ENCODE data around the gene ACTR1A.
"Not testable (repeated sequence)": the region's sequence is repeated elsewhere in the genome, so short reads cannot be mapped to it uniquely, and the experiment has no call there.

ACTR1A gene

DNA sequence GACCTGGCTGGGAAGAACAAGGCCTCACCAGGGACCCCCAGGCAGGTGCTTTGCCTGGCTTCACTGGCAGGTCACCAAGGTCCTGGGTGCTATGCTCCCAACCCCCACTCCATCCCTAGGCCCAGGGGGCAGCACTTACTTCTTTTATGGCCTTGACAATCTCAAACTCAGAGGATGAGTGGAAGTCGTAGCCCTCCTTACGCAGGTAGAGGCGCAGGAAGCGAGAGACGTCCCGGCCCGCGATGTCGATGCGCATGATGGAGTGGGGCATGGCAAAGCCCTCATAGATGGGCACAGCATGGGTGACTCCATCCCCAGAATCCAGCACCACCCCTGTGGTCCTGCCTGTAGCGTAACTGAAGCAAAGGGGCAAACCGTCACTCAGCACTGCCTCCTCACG lies 18.5 kb downstream of the ACTR1A start:
- DNase-seq (ENCODE audit: low read depth in 2 of 2) = no peak

DNA sequence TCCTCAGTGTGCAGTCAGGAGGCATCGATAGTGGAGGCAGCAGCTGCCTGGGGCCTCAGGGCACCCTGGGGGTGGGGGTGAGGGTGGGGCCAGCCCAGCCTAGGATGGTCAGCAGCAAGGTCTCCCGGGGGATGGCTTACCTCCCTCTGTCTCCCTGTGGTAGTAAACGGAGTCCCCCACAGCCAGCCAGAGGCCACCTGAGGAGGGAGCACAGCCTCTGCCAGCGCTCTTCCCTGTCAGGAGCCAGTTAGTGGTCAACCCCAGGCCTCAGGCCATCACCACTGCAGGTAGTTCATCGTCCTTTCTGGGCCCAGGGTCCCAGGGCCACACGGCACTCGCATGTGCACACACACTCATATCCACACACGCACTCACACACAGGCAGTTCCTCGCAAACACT lies 22.1 kb downstream of the ACTR1A start:
- DNase-seq (ENCODE audit: low read depth in 2 of 2) = no peak

DNA sequence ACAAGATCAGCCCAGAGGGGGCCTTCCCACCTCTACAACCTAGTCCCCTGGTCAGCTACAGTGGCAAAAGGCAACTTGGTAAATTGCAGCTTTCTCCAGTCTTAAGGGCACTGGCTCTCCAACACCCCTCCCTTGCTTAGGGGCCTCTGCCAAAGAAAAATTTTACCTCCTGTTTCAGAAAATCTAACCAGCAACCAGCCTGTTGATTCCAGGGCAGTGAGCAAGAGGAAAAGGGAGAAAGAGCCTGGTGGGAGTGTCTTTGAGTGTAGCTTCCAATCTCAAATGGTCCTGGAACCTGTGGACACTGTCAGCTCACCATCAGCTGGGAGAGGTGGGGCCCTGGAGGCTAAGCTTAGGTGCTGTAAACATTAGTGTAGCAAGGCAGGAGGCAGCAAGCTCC lies 22.9 kb downstream of the ACTR1A start:
- DNase-seq (ENCODE audit: low read depth in 2 of 2) = no peak

DNA sequence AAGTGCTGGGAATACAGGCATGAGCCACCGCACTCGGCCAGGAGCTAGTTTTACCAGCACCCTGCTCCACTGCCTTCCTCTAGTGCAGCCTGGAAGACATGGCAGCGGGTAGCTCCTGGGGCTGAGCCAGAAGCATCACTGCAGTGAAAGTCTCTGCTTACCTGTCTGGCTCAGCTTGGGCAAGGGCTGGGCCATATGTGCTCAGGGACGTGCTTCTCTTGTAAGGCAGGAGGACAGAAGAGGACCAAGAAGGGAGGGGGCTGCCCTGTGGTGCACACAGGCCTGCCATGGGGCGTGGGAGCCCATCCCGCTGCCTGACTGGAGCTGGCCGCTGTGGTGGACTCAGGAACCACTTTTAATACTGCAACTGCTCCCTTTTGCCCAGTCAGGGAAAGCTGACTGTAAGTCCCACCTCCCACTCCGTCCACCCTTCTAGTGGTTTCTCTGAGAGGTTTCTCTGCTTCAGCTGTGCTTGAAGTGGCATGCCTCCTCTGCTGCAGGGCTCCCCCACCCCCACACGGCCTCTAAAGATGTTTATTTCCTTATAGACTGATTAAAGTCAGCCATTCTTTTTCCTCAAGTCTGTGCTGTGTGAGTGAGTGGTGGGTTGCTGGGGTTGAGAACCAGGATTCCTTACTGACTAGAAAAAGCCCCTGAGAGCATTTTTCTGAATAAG lies 25.9 kb downstream of the ACTR1A start:
- DNase-seq (ENCODE audit: low read depth in 2 of 2) = no peak

DNA sequence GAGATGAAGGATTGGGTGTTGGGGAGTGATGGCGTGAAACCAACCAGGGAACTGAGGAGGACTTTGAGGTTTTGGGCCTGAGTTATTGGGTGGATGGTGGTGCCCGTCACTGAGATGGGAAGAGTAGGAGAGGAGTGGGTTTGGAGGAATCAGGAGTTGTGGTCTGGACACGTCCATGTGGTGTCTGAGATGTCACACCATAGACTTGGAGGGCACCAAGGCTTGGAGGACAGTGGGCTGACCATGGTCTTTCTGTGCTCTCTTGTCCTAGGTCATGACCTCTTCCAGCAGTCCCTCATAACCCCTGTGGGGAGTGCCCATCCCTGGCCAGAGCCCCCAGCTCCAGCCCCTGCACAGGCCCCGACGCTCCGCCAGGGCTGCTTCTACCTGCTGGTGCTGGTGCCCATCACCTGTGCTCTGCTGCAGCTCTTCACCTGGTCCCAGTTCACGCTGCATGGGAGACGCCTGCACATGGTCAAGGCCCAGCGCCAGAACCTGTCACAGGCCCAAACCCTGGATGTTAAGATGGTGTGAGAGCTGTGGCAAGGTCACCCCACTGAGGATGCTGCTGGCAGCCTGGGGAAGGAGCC lies 27.0 kb downstream of the ACTR1A start:
- DNase-seq (ENCODE audit: low read depth in 2 of 2) = no peak

DNA sequence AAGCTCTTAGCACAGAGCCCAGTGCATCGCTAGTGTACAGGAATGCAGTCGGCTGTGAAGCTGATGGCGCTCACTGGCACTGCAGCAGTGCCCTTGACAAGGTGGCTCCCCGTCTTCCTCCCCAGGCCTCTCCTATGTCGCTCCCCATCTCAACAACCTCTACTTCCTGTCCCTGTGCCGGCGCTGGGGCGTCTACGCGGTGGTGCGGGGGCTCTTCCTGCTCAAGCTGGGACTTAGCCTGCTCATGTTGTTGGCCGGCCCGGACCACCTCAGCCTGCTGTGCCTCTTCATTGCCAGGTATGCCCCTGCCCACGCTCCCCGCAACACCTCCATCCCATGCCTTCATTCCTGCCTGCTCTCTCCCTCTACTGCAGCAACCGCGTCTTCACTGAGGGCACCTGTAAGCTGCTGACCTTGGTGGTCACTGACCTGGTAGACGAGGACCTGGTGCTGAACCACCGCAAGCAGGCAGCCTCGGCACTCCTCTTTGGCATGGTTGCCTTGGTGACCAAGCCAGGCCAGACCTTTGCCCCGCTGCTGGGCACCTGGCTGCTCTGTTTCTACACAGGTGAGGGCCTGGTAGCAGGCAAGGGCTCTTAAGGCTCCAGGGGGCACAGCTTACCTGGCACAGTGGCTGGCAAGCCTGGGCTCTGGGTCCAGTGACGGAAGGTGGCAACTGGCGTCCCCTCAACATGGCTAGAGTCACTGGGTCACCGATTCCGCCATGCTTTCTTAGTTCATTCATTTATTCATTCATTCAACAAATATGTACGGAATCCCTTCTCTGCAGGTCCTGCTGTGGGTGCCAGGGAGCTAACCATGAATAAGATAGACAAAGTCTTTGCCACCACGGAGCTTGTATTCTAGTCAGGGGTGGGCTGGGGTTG lies 28.8 kb downstream of the ACTR1A start:
- DNase-seq (ENCODE audit: low read depth in 2 of 2) = no peak

DNA sequence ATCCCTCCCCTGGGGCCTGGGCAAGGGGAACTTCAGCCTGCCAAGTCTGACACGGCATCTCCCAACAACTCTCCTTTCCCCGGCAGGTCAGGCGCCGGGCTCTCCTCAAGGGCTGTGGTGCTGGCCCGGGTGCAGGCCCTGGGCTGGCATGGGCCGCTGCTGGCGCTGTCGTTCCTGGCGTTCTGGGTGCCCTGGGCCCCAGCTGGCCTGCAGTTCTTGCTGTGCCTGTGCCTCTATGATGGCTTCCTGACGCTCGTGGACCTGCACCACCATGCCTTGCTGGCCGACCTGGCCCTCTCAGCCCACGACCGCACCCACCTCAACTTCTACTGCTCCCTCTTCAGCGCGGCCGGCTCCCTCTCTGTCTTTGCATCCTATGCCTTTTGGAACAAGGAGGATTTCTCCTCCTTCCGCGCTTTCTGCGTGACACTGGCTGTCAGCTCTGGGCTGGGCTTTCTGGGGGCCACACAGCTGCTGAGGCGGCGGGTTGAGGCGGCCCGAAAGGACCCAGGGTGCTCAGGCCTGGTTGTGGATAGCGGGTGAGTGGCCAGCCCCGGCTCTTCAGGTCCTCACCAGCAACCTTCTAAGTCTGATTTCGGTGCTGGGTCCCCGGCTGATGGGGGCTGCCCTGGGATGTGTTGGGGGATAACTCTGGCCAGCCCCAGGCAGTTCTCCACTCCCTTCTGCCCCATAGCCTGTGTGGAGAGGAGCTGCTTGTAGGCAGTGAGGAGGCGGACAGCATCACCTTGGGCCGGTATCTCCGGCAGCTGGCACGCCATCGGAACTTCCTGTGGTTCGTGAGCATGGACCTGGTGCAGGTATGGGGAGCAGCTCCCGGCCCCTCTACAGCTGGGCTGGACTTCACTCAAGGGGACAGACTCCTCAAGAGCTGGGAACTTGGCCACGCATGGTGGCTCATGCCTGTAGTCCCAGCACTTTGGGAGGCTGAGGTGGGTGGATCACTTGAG lies 31.6 kb downstream of the ACTR1A start:
- no peak for DNase-seq (ENCODE audit: low read depth in 2 of 2)

DNA sequence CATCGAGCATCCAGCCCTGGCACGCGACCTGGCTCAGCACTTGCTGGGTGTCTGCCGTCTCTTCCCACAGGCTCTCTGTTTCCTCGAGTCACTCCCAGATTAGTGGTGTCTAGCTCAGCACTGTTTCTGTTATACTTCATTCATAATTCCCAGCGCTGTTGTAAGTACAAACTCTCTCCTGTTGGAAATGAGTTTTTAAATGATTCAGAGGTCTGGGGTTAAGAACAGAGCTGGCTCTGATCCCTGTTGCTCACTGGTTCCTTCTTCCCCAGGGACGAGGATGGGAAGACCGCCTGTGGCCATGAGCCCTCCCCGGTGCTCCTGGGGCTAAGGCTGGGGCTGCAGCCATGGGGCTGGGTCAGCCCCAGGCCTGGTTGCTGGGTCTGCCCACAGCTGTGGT lies 33.8 kb downstream of the ACTR1A start:
- DNase-seq (ENCODE audit: low read depth in 2 of 2) = no peak

DNA sequence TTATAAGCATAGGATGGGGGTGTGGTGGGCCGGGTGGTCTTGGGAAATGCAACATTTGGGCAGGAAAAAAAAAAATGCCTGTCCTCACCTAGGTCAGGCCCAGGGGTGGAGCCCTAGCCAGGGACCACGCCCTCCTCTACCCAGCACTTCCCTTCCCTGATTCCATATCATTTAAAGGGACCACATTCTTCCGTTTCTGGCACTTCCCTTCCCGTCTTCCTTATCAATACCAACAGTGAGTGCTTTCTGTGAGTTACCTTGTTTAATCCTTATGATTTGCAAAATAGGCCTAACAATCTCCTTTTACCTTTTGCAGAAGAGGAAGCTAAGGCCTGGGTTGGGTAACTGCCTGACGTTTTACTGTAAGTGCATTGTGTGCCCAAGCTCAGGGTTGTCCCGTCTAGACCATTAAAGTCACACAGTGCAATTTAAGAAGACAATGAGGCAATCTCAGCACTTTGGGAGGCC lies 34.5 kb downstream of the ACTR1A start:
- no peak for DNase-seq (ENCODE audit: low read depth in 2 of 2)

DNA sequence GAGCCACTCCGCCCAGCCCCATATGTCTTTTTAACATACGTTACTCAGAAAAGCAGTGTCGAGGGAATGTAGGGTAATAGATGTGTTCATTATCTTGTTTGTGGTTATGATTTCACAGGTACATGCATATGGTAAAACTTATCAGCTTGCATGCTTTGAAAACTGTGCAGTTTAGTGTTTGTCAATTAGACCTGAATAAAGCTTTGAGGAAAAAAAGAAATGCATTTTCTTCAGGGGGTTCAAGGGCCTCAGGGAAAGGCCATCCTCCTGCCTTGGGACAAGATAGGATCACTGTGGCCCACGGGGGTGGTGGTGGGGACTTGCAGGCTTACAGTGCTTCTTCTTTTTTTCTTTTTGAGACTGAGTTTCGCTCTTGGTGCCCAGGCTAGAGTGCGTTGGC lies 35.2 kb downstream of the ACTR1A start:
- no peak for DNase-seq (ENCODE audit: low read depth in 2 of 2)

DNA sequence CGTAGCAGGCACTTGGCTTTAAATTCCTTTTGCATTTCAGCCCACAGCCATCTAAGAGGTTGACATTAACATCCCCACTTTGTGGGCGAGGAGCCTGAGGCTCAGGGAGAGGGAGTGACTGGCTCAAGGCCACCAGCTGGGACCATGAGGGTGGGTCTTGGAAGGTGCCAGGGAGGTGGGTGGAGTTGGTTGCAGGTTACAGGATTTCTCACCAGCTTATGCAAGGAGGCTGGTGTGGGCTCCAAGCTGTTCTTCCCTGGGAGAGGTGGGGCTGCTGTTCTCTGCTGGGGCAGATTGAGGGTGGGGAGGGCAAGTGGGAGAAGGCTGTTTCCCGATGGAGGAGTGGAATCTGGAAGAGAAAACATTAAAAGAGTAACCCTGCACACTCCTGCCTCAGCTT lies 37.0 kb downstream of the ACTR1A start:
- DNase-seq (ENCODE audit: low read depth in 2 of 2) = no peak

DNA sequence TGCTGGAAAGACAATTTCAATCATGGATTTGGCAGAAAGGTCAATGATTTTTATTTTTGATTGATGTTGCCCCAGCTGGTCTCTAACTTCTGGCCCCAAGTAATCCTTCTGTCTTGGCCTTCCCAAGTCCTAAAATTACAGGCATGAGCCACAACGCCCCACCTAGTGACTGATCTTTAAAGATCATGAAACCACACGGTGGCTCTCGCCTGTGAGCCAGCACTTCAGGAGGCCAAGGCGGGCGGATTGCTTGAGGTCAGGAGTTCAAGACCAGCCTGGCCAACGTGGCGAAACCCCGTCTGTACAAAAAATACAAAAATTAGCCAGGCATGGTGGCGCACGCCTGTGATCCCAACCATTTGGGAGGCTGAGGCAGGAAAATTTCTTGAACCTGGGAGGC lies 38.5 kb downstream of the ACTR1A start:
- no peak for DNase-seq (ENCODE audit: low read depth in 2 of 2)

DNA sequence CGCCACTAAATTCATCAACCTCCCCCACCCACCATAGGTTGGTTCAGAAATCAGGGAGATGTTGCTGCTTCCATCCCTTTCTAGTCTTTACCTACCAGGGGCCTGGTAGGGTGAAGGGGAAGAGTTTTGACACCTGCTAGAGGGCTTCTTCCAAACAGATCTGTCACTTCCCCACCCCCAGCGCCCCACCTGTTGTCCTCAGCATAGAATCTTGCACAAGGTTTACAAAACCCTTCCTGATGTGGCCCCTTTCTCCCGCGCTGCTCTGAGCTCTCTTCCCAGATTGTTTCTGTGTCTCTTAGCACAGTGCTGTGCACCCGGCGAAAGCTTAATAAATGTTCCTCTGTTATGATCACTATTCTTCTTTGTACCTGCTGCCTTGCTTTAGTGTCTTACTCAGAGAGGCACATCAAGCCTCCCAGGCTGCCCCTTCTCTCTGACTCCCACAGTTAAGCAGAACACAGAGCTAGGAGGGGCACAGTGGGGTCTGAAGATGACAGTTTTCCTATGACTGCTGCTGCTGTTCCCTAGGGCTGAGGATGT lies 39.9 kb downstream of the ACTR1A start:
- DNase-seq (ENCODE audit: low read depth in 2 of 2) = no peak

DNA sequence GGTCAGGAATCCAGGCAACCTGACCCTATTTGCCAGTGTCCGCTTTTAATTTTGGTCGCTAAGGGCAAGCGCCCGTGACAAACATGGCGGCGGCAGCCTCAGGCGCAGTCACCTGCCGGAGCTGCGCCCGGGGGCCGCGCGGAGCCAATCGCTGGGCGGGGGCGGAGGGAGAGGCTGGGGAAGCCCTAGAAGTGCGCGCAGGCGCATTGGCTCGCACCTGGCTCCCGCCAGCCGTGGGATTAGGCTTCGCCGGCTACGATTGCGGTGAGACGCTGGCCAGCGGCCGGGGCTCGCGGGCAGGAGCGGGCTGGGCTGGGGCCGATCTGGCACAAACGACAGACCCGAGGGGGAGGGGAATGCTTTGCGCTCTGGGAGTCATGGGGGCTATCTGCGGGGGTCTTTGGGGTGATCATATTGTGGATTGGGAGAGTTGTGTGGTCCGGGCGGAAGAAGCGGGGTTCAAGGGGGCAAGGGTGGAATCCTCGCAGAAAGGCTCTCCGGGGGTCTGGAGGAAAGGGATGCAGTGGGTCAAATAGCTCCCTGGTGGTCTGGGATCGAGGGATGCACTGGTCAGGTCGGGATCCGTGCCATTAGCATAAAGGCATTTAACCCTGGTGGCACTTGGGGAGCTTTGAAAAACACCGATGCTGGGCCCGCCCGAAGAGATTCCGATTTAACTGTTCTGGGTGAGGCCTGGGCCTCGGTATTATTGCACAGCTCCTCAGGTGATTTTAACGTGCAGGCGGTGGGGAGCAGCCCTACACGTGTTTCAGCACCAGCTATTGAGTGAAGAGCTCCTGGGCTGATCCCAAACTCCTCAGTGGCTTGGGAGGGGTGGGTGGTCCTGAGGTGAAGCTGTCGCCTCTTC lies 41.1 kb downstream of the ACTR1A start:
- DNase-seq (ENCODE audit: low read depth in 2 of 2) = peak; percentile 85 to 87

DNA sequence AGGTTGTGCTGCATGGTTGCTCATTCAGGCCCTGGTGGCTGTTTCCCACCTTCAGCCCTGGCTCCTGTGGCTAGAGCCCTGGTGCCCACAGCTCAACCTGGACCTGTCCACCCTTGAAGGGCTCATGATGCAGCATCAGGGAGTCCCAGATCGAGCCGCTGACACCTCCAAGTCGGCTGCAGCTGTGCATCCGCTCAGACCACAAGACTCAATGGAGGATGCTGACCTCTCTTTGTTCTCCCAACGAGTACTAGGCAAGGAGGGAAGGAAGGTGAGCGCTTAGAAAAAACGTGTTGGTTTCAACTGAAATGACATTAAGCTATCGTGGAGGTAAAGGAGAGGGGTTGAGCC lies 41.7 kb downstream of the ACTR1A start:
- DNase-seq (ENCODE audit: low read depth in 2 of 2) = no peak

DNA sequence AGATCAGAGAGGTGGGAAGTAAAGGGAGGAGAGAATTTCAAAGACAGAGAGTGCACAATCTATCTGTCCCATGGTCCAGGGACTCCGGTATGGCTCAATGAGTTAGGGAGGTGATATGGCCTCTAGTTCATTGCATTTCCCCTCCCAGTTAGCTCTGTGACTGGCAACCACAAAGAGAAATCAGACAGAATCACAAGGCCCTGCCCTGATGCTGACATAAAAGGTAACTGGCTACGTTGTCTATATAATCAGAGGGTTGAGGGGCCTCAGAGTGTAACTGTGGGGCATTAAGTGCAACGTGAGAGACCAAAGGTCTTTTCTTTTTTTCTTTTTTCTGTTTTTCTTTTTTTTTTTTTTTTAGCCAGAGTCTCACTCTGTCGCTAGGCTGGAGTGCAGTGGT lies 43.9 kb downstream of the ACTR1A start:
- DNase-seq (ENCODE audit: low read depth in 2 of 2) = no peak

DNA sequence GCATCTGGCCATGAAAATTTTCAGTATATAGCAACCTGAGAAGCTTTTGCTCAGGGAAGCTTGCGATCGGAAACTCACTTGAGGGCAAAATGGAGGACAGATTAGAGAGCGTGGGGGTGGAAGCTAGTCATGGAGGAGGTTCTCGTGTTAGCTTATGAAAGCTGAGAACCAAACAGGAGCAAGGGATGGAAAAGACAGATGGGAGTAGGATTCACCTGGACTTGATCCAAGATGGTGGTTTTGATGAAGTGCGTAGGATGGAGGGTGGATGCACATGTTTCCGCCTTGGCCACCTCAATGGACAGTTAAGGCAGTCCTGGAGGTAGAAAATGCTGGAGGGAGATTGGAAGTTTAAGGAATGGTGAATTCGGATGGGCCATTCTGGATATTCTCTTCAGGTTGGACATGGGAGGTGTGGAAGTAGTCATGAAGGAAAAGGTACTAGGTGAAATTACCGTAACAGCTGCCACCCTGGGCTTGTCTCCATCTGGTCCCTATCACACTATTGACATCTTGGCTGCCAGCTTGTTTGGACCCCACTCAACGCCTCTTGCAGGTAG lies 44.8 kb downstream of the ACTR1A start:
- no peak for DNase-seq (ENCODE audit: low read depth in 2 of 2)

DNA sequence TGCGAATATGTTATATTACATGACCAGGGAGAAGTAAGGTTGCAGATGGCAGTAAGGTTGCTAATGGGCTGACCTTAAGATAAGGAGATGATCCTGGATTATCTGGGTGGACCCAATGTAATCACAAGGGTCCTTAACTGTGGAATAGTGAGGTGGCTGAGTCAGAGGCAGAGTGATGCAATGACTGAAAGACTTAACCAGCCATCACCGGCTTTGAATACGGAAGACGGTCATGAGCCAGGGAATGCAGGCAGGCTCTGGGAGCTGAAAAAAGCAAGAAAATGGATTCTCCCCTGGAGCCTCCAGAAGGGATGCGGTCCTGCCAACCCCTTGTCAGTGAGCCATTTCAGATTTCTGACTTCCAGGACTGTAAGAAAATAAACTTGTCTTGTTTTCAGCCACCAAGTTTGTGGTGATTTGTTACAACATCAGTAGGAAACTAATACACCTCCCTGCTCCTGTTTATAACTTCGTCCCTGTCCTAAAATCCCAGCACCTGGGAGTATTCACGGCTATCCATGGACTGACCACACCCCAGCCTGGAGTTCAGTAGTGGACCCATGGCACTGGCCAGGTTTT lies 46.5 kb downstream of the ACTR1A start:
- no peak for DNase-seq (ENCODE audit: low read depth in 2 of 2)

DNA sequence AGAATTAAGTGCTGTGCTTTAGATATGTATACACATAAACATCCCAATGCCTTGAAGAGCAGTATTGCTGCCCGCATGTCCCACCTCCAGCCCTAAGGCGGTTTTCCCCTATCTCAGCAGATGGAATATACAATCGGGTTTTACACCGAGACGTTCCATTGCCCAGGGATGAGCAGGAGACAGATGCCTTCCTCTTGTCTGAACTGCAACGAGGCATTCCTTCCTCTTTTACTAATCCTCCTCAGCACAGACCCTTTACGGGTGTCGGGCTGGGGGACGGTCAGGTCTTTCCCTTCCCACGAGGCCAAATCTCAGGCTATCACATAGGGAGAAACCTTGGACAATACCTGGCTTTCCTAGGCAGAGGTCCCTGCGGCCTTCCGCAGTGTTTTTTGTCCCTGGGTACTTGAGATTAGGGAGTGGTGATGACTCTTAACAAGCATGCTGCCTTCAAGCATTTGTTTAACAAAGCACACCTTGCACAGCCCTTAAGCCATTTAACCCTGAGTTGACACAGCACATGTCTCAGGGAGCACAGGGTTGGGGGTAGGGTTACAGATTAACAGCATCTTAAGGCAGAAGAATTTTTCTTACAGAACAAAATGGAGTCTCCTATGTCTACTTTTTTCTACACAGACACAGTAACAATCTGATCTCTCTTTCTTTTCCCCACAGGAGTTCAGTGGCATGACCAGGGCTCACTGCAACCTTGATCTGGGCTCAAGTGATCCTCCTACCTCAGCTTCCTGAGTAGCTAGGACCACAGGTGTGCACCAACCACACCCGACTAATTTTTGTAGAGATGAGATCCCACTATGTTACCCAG lies 47.6 kb downstream of the ACTR1A start:
- not testable (repeated sequence) for DNase-seq (ENCODE audit: low read depth in 2 of 2)
